ENCODE data around the gene IQCK. TPM values are rescaled to one million over a fixed set of nuclear protein-coding genes. Genes with fewer than 3 reads are reported as not detected.
A peak's percentile ranks its signal among the peaks of the same experiment; 100 is the strongest.

IQCK gene
- total RNA-seq, 1 donor from 2014 or later: 19.9 TPM

DNA sequence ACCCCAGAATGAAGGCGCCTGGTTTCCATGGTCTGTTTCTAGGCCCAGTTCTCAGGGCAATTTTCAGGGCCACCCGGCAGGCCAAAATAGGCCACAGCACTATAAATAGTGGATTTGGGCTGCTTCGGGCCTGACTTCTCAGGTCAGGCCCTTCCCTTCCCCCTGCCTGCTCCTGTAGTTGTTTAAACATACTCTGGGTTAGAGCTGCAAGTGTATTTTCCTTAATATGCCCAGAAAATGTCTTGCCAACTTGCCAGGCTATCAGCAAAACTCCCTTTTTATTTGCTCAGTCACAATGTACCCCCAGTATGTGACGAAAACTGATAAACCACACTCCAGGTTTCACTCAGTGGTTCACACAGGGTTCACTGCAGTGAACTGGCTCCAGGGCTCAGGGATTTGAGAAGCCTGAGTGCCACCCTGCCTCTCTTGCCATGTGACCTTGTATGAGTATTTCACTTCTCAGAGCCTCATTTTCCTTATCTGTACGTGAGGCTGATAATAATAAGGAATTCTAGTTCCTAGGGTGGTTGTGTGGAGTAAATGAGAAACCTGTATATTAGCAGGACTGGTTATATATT lies 90.1 kb downstream of the IQCK start:
- TF ChIP-seq, protein P1, sequence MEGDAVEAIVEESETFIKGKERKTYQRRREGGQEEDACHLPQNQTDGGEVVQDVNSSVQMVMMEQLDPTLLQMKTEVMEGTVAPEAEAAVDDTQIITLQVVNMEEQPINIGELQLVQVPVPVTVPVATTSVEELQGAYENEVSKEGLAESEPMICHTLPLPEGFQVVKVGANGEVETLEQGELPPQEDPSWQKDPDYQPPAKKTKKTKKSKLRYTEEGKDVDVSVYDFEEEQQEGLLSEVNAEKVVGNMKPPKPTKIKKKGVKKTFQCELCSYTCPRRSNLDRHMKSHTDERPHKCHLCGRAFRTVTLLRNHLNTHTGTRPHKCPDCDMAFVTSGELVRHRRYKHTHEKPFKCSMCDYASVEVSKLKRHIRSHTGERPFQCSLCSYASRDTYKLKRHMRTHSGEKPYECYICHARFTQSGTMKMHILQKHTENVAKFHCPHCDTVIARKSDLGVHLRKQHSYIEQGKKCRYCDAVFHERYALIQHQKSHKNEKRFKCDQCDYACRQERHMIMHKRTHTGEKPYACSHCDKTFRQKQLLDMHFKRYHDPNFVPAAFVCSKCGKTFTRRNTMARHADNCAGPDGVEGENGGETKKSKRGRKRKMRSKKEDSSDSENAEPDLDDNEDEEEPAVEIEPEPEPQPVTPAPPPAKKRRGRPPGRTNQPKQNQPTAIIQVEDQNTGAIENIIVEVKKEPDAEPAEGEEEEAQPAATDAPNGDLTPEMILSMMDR (IDR thresholded peaks at IDR 0.05; ENCODE audit: insufficient read depth, low read length, poor library complexity, severe bottlenecking): no peak
- Histone ChIP-seq H3K27me3 (ENCODE audit: control insufficient read depth, insufficient read depth, low read length) (no peaks in the 10 kb centered on the region), H3K4me3 (ENCODE audit: low read depth, low read length) (no peak overlapping the region), H3K36me3 (ENCODE audit: control insufficient read depth, insufficient read depth, low read length) (no peaks in the 10 kb centered on the region)
- DNase-seq (ENCODE audit: low read depth): no peak

DNA sequence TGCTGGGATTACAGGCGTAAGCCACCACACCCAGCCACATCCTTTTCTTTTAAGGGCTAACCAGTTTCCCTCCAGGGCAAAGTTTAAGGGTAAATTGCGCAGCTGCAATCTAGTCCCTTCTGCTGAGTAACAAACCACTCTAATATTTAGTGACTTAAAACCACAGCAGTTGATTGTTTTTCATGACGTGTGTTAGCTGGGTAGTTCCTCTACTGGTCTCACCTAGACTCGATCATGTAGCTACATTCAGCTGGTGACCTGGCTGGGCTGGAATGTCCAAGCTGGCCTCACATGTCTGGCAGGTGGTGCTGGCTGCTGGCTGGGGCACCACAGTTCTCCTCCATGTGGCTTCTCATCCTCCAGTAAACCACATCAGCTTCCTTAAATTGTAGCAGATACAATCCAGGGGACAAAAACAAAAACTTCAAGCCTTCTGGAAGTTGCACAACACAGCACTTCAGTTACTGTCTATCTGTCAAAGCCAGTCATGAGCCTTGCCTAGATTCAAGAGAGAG lies 91.1 kb downstream of the IQCK start:
- TF ChIP-seq, protein P1 (IDR thresholded peaks at IDR 0.05; ENCODE audit: insufficient read depth, low read length, poor library complexity, severe bottlenecking): no peak
- Histone ChIP-seq H3K27me3 (ENCODE audit: control insufficient read depth, insufficient read depth, low read length) (no peaks in the 10 kb centered on the region), H3K36me3 (ENCODE audit: control insufficient read depth, insufficient read depth, low read length) (no peaks in the 10 kb centered on the region), H3K4me3 (ENCODE audit: low read depth, low read length) (no peak overlapping the region)
- peak; percentile 72 for DNase-seq (ENCODE audit: low read depth)

DNA sequence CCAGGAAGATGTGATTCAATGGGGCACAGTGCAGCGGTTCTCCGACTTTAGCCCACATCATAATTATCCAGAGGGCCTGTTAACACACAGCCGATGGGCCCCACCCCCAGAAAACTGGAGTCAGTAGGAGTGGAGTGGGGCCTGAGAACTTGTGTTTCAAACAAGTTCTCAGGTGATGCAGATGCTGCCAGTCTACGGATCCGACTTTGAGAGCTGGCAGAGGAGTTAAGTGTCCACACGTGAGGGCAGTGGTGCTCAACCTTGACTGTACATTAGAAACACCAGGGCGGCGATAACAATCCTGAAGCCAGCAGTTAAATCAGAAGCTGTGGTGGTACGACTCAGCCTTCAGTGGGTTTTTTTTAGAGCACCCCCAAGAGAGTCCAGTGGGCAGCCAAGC lies 91.6 kb downstream of the IQCK start:
- no peak for DNase-seq (ENCODE audit: low read depth)
- no peak overlapping the region for H3K4me3 ChIP-seq (ENCODE audit: low read depth, low read length)
- H3K27me3 ChIP-seq (ENCODE audit: control insufficient read depth, insufficient read depth, low read length): no peaks in the 10 kb centered on the region
- TF ChIP-seq, protein P1 (IDR thresholded peaks at IDR 0.05; ENCODE audit: insufficient read depth, low read length, poor library complexity, severe bottlenecking): no peak
- no peaks in the 10 kb centered on the region for H3K36me3 ChIP-seq (ENCODE audit: control insufficient read depth, insufficient read depth, low read length)

DNA sequence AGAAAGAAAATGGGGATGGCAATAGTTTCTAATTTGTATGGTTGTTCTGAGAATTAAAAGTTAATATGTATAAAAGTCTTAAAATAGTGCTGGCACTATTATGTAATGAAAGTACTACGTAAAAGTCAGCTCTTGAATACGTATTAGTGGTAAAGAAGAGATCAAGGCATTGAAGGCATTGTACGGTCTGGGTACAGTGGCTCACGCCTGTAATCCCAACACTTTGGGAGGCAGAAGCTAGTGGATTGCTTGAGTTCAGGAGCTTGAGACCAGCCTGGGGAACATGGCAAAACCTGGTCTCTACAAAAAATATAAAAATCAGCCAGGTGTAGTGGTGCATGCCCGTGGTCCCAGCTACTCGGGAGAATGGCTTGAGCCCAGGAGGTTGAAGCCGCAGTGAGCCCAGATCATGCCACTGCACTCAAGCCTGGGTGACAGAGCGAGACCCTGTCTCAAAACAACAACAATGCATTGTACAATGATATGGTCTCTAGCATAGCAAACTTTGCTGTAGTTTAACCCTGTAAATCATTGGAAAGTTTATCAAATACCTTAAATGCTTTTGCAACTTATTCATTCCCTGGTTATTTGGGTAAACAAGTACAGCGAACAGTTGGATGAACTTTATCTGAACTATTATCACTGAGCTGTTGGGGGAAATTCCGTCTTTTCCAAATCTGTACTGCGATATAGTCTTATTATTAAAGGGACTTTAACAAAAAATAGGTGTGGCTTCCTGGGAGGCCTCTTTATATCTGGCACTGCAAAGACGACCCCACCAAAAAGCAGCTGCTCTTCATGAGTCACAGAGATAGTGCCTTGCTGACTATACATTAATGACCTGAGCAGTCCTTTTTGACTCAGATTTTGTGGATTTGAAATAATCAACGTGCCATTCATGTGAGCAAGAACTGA lies 93.0 kb downstream of the IQCK start:
- no peak overlapping the region for H3K4me3 ChIP-seq (ENCODE audit: low read depth, low read length)
- TF ChIP-seq, protein P1 (IDR thresholded peaks at IDR 0.05; ENCODE audit: insufficient read depth, low read length, poor library complexity, severe bottlenecking): no peak
- H3K27me3 ChIP-seq (ENCODE audit: control insufficient read depth, insufficient read depth, low read length): no peaks in the 10 kb centered on the region
- no peaks in the 10 kb centered on the region for H3K36me3 ChIP-seq (ENCODE audit: control insufficient read depth, insufficient read depth, low read length)
- DNase-seq (ENCODE audit: low read depth): peak; percentile 79

DNA sequence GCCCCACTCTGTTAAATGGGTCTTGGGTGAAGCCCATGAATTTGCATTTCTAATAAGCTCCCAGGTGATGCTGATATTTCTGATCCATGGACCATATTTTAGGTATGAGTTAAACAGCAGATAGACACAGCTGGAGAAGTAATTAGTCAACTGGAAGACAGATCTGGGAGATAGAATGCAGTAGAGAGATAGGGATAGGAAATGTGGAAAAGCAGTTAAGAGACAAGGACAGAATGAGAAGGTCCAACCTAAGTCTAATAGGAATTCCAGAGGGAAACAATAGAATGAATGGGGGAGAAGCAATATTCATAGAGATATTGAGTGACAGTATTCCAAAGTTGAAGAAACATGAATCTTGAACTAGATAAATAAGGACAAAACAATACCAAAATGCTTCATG lies 94.9 kb downstream of the IQCK start:
- Histone ChIP-seq H3K4me3 (ENCODE audit: low read depth, low read length) (no peak overlapping the region), H3K36me3 (ENCODE audit: control insufficient read depth, insufficient read depth, low read length) (no peaks in the 10 kb centered on the region), H3K27me3 (ENCODE audit: control insufficient read depth, insufficient read depth, low read length) (no peaks in the 10 kb centered on the region)
- TF ChIP-seq, protein P1 (IDR thresholded peaks at IDR 0.05; ENCODE audit: insufficient read depth, low read length, poor library complexity, severe bottlenecking): no peak
- DNase-seq (ENCODE audit: low read depth): no peak

Measured in kidney epithelial cell (primary cell).